22Rv1 (cell line): ENCODE data around the gene RAB15.

ENCODE experiments used
- H3K27ac ChIP-seq: fragments of 450-650 bp; 2 replicates; pipeline ENCODE4 v1.5.1; 2017
- ZFX ChIP-seq: fragments of 450-650 bp; IDR thresholded peaks from 2 replicates; pipeline ENCODE4 v1.6.1; 2017; ENCODE audit warnings: antibody characterized with exemption, borderline replicate concordance
- TF ChIP-seq, protein P1 (sequence below): fragments of 450-650 bp; IDR thresholded peaks from 2 replicates; pipeline ENCODE4 v1.5.1; 2017; ENCODE audit warnings: mild to moderate bottlenecking

The RAB15 gene

GRCh38 chr14:64987438-64987767 lies 15.3 kb upstream of the RAB15 start:
- no peak for TF ChIP-seq ZFX
- TF ChIP-seq, protein P1, sequence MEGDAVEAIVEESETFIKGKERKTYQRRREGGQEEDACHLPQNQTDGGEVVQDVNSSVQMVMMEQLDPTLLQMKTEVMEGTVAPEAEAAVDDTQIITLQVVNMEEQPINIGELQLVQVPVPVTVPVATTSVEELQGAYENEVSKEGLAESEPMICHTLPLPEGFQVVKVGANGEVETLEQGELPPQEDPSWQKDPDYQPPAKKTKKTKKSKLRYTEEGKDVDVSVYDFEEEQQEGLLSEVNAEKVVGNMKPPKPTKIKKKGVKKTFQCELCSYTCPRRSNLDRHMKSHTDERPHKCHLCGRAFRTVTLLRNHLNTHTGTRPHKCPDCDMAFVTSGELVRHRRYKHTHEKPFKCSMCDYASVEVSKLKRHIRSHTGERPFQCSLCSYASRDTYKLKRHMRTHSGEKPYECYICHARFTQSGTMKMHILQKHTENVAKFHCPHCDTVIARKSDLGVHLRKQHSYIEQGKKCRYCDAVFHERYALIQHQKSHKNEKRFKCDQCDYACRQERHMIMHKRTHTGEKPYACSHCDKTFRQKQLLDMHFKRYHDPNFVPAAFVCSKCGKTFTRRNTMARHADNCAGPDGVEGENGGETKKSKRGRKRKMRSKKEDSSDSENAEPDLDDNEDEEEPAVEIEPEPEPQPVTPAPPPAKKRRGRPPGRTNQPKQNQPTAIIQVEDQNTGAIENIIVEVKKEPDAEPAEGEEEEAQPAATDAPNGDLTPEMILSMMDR: no peak
- peak overlapping the region; percentile 78 for H3K27ac ChIP-seq

DNA sequence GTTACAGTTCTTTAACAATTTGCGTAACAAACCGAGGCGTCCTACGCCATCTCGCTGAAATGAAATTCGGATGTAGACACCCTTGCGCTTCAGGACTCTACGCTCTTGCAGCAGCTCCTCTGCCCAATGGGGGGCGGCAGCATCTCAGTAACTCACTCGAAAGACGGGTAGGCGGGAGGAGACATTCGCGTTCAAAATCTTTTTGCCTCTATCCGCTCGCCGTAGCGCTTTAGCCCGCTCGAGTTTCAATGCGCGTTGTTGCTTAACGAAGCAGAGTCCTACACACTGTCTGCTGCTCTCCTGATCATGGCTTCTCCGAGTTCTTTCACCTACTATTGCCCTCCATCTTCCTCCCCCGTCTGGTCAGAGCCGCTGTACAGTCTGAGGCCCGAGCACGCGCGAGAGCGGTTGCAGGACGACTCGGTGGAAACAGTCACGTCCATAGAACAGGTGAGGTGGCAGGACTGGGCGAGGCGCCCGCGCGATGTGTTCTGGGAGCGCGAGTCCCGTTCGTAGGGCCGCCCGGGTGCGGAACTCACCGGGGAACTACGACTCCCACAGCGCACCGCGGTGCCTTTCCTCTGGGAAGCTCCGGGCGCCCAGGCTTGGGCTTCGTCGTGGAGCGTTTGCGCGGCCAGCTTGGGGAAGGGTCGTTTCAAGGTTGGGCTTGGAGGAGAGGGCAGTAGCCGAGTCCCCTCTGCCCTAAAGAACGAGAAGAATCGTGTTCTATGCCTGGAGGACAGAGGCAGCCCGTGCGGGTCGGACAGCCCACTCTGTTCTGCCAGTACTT lies 14.7 kb upstream of the RAB15 start, which contains the start of gene FNTB:
TSS of gene FNTB (plus strand) at position 248 of the 790 bp plus-strand sequence. CDS start at position 307, 59 bp downstream.
- peak within 1 kb of the TSS; percentile 78 for H3K27ac ChIP-seq
- TF ChIP-seq, protein P1: peak; percentile 76
- TF ChIP-seq ZFX: no peak

DNA sequence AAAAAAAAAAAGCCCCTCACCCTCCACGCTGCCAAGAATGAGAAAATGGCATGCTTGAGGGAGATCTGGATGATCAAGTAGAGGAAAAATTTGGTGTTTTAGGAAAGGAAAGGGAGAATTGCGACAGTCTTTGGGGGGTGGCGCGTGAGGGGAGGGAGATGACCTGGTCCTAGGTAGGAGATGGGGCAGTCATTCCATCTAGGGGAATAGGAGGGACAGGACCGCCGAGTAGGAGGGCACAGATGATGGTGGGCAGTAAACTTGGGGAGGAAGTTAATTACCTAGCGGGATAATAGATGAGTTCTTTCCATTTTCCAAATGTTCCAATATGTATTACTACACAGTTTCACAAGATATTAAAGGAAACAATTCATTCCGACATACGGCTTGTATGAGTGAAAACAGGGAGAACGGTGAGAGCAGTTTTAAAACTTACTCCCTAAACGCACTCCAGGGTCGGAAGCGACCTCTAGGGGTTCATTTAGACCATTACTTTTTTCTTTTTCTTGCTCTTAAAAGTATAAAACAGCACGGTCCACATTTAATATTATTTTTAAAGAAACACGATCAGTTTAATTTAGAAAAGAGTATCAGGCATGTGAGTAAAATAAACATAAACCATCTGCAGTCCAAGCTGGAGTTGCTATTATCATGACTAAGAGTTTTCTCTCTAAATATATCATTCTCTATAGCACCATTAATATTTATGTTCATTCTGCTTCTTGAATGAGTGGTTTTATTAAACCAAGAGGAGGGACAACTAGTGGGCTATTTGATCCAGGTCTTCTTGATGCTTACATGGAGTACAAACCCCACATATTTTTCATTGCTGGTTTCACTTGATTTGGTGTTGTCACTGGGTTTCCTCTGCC lies 11.5 kb upstream of the RAB15 start:
- no peak overlapping the region for H3K27ac ChIP-seq
- no peak for TF ChIP-seq ZFX
- TF ChIP-seq, protein P1: peak; percentile 89

DNA sequence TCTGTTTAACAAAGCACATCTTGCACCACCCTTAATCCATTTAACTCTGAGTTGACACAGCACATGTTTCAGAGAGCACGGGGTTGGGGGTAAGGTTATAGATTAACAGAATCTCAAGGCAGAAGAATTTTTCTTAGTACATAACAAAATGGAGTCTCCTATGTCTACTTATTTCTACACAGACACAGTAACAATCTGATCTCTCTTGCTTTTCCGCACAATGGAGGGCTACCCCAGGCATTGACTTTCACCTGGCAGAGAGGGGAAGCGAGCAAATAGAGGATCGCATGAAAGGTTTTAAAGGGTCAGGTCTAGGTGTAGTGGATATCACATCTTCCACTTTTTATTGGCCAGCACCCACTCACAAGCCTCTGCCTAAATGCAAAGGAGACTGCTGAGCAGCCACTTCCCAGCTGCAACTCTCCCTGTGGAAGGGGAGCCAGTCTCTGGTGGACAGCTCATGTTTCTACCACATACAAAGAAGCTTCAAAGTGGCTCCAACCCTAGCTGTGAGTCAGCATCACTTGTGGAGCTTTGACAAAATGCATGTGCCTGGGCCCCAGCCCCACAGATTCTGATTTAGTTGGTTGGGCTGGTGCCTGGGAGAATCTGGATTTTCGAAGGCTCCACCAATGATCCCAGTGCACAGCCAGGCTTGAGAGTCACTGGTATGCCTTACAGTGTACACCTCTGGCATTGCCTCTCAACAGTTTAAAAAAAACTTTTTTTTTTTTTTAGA lies 7.4 kb upstream of the RAB15 start:
- H3K27ac ChIP-seq: no peak overlapping the region
- TF ChIP-seq ZFX: no peak
- TF ChIP-seq, protein P1: no peak

DNA sequence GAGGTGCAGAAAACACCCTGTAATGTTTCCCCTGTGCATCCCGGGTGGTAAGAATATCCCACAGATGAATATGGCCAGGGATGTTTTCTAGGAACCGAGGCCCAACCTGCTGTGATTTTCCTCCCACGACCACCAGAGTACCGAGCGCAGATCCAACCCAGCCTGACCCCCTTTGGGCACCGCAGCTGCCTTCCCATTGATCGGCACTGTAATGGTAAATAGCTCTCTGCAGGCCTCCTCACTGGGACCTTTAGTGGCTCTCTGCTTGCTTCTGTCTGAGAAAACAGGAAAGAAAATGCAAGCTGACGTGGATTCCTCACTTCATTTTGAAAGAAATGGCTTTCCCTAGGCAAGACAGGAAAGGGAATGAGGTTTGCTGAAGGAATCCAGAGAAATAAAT lies 2.4 kb upstream of the RAB15 start:
- TF ChIP-seq, protein P1: no peak
- no peak for TF ChIP-seq ZFX
- no peak overlapping the region for H3K27ac ChIP-seq

DNA sequence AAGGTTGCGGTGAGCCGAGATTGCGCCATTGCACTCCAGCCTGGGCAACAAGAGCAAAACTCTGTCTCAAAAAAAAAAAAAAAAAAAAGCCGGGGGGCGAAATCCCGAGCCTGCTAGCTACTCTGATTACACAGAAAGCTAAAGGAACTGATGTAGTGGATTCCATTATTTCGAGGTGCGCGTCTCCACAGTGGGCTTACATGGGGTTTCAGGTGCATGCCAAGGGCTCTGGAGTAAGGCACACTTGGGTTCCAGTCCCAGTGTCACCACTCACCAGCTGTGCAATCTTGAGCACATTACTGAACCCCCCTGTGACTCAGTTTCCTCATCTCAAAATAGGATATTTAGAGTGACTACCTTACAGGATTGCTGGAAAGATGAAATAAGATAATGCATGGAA lies 1.7 kb upstream of the RAB15 start:
- H3K27ac ChIP-seq: no peak overlapping the region
- TF ChIP-seq, protein P1: no peak
- no peak for TF ChIP-seq ZFX
